ENCODE data around the gene POTEG. TPM values are rescaled to one million over a fixed set of nuclear protein-coding genes. Genes with fewer than 3 reads are reported as not detected.
A peak's percentile ranks its signal among the peaks of the same experiment; 100 is the strongest.
"Not testable (repeated sequence)": the region's sequence is repeated elsewhere in the genome, so short reads cannot be mapped to it uniquely, and the experiment has no call there.

The POTEG gene
- total RNA-seq, 5 donors from 2014 or later (not counting 1 experiment from before 2014, with no cell fraction given), result not detected

GRCh38 chr14:19394727-19395126, 39.4 kb downstream of the POTEG start:
- H3K4me3 ChIP-seq (ENCODE audit: control insufficient read depth in 1 of 2, extremely low read depth in 1 of 2, low read length in 1 of 2); H3K4me3 Mint-ChIP-seq; POLR2A ChIA-PET; H3K36me3 Mint-ChIP-seq; H3K9me3 Mint-ChIP-seq; H3K27ac ChIP-seq (ENCODE audit: low read length); H3K9me3 ChIP-seq; DNase-seq; H3K36me3 ChIP-seq (ENCODE audit: control insufficient read depth in 2 of 2, extremely low read depth in 1 of 2, insufficient read depth in 1 of 2, low read length in 1 of 2); H3K27me3 ChIP-seq (replicated peaks in 1 of 2; ENCODE audit: control insufficient read depth in 2 of 2, extremely low read depth in 1 of 2, insufficient read depth in 2 of 2, low read length in 1 of 2); H3K4me1 Mint-ChIP-seq; H3K4me1 ChIP-seq (ENCODE audit: control insufficient read depth in 1 of 2, extremely low read depth in 1 of 2, insufficient read depth in 2 of 2, low read length in 2 of 2); CTCF ChIA-PET; H3K27ac Mint-ChIP-seq; H3K27me3 Mint-ChIP-seq: not testable (repeated sequence)
- no CpG with 5 or more reads among the region's 12 CpGs for WGBS (ENCODE audit: insufficient coverage)
- peak in 2 of 4 experiments; percentile 45 to 58 for ATAC-seq (replicated peaks in 1 of 4)

DNA sequence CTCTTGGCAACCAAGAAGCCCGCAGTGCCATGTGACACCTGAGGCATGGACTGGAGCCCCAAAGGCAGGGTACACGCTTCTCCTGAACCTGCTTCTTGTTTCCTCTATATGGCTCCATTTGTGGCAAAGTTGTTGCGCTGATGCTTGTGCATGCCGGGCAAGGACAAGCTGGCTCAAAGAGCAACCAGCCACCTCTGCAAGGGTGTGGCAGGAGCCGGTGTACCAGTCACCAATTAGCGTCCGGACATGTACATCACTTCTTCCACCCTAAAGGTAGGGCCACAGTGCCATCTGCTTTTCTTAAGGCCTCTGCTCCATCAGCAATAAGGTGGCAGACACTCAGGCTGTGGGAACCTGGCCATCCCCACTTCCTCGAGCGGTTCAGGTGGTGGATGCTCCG, 43.9 kb downstream of the POTEG start:
- H3K4me1 ChIP-seq (ENCODE audit: control insufficient read depth in 1 of 2, extremely low read depth in 1 of 2, insufficient read depth in 2 of 2, low read length in 2 of 2); H3K4me3 ChIP-seq (ENCODE audit: control insufficient read depth in 1 of 2, extremely low read depth in 1 of 2, low read length in 1 of 2); H3K36me3 Mint-ChIP-seq; POLR2A ChIA-PET; H3K27ac Mint-ChIP-seq; H3K9me3 ChIP-seq; H3K27ac ChIP-seq (ENCODE audit: low read length); H3K9me3 Mint-ChIP-seq; H3K4me1 Mint-ChIP-seq; CTCF ChIA-PET; H3K4me3 Mint-ChIP-seq; H3K27me3 Mint-ChIP-seq; ATAC-seq (replicated peaks in 1 of 4); H3K27me3 ChIP-seq (replicated peaks in 1 of 2; ENCODE audit: control insufficient read depth in 2 of 2, extremely low read depth in 1 of 2, insufficient read depth in 2 of 2, low read length in 1 of 2); H3K36me3 ChIP-seq (ENCODE audit: control insufficient read depth in 2 of 2, extremely low read depth in 1 of 2, insufficient read depth in 1 of 2, low read length in 1 of 2): not testable (repeated sequence)
- peak in 1 of 35 experiments; percentile 2 for DNase-seq
- WGBS (ENCODE audit: insufficient coverage), result 76% methylated on average over 5 of the region's 10 CpGs

- H3K9me3 Mint-ChIP-seq; ATAC-seq (replicated peaks in 1 of 4); H3K4me3 ChIP-seq (ENCODE audit: control insufficient read depth in 1 of 2, extremely low read depth in 1 of 2, low read length in 1 of 2); CTCF ChIA-PET; POLR2A ChIA-PET; H3K27me3 Mint-ChIP-seq; H3K36me3 Mint-ChIP-seq; H3K4me1 ChIP-seq (ENCODE audit: control insufficient read depth in 1 of 2, extremely low read depth in 1 of 2, insufficient read depth in 2 of 2, low read length in 2 of 2); DNase-seq; H3K4me3 Mint-ChIP-seq; H3K27ac ChIP-seq (ENCODE audit: low read length); H3K9me3 ChIP-seq; H3K27ac Mint-ChIP-seq; H3K36me3 ChIP-seq (ENCODE audit: control insufficient read depth in 2 of 2, extremely low read depth in 1 of 2, insufficient read depth in 1 of 2, low read length in 1 of 2); H3K27me3 ChIP-seq (replicated peaks in 1 of 2; ENCODE audit: control insufficient read depth in 2 of 2, extremely low read depth in 1 of 2, insufficient read depth in 2 of 2, low read length in 1 of 2); H3K4me1 Mint-ChIP-seq: not testable (repeated sequence)
- WGBS (ENCODE audit: insufficient coverage), result 62% methylated on average over 3 of the region's 4 CpGs
Observed at GRCh38 chr14:19388741-19389140, 45.4 kb downstream of the POTEG start.

GRCh38 chr14:19386996-19387395, 47.1 kb downstream of the POTEG start:
- H3K27ac Mint-ChIP-seq; H3K27me3 ChIP-seq (replicated peaks in 1 of 2; ENCODE audit: control insufficient read depth in 2 of 2, extremely low read depth in 1 of 2, insufficient read depth in 2 of 2, low read length in 1 of 2); H3K27ac ChIP-seq (ENCODE audit: low read length); H3K4me3 Mint-ChIP-seq; ATAC-seq (replicated peaks in 1 of 4); H3K9me3 Mint-ChIP-seq; H3K9me3 ChIP-seq; H3K4me1 Mint-ChIP-seq; H3K27me3 Mint-ChIP-seq; H3K4me3 ChIP-seq (ENCODE audit: control insufficient read depth in 1 of 2, extremely low read depth in 1 of 2, low read length in 1 of 2); H3K36me3 ChIP-seq (ENCODE audit: control insufficient read depth in 2 of 2, extremely low read depth in 1 of 2, insufficient read depth in 1 of 2, low read length in 1 of 2); H3K36me3 Mint-ChIP-seq; H3K4me1 ChIP-seq (ENCODE audit: control insufficient read depth in 1 of 2, extremely low read depth in 1 of 2, insufficient read depth in 2 of 2, low read length in 2 of 2); CTCF ChIA-PET; POLR2A ChIA-PET; DNase-seq: not testable (repeated sequence)
- 79% methylated on average over 7 of the region's 9 CpGs for WGBS (ENCODE audit: insufficient coverage)

GRCh38 chr14:19386309-19386708, 47.8 kb downstream of the POTEG start:
- H3K36me3 Mint-ChIP-seq; CTCF ChIA-PET; POLR2A ChIA-PET; H3K27ac Mint-ChIP-seq; DNase-seq; ATAC-seq (replicated peaks in 1 of 4); H3K4me3 Mint-ChIP-seq; H3K4me3 ChIP-seq (ENCODE audit: control insufficient read depth in 1 of 2, extremely low read depth in 1 of 2, low read length in 1 of 2); H3K4me1 Mint-ChIP-seq; H3K27me3 Mint-ChIP-seq; H3K9me3 Mint-ChIP-seq; H3K4me1 ChIP-seq (ENCODE audit: control insufficient read depth in 1 of 2, extremely low read depth in 1 of 2, insufficient read depth in 2 of 2, low read length in 2 of 2); H3K27ac ChIP-seq (ENCODE audit: low read length); H3K27me3 ChIP-seq (replicated peaks in 1 of 2; ENCODE audit: control insufficient read depth in 2 of 2, extremely low read depth in 1 of 2, insufficient read depth in 2 of 2, low read length in 1 of 2); H3K36me3 ChIP-seq (ENCODE audit: control insufficient read depth in 2 of 2, extremely low read depth in 1 of 2, insufficient read depth in 1 of 2, low read length in 1 of 2); H3K9me3 ChIP-seq: not testable (repeated sequence)
- no CpG with 5 or more reads among the region's 7 CpGs for WGBS (ENCODE audit: insufficient coverage)

DNA sequence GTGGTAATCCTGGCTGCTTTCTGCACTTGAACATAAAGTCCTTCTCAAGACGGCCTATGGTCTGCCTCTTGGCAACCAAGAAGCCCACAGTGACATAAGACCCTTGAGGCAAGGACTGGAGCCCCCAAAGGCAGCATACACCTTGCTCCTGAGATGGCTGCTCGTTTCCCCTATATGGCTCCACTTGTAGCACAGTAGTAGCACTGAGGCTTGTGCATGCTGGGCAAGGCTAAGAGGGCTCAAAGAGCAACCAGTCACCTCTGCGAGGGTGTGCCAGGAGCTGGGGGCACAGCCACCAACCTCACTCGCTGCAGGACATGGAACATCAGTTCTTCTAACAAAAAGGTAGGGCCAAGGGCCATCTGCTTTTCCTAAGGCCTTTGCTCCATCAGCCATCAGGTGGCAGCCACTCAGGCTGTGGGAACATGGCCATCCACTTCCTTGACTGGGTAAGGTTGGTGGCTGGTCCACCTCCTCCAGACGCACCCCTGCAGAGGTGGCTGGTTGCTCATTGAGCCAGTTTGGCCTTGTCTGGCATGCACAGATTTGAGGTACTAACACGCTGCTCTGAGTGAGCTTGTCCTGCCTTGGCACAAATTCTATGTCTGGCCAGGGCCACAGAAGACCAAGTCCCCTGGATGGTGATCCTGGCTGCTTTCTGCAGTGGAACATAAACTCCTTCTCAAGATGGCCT, 49.9 kb downstream of the POTEG start:
- ATAC-seq (replicated peaks in 1 of 4), result peak in 2 of 4 experiments; percentile 20 to 51
- H3K27ac ChIP-seq (ENCODE audit: low read length); DNase-seq; H3K36me3 ChIP-seq (ENCODE audit: control insufficient read depth in 2 of 2, extremely low read depth in 1 of 2, insufficient read depth in 1 of 2, low read length in 1 of 2); H3K36me3 Mint-ChIP-seq; H3K27ac Mint-ChIP-seq; H3K4me3 ChIP-seq (ENCODE audit: control insufficient read depth in 1 of 2, extremely low read depth in 1 of 2, low read length in 1 of 2); H3K9me3 ChIP-seq; H3K27me3 ChIP-seq (replicated peaks in 1 of 2; ENCODE audit: control insufficient read depth in 2 of 2, extremely low read depth in 1 of 2, insufficient read depth in 2 of 2, low read length in 1 of 2); H3K4me3 Mint-ChIP-seq; POLR2A ChIA-PET; H3K27me3 Mint-ChIP-seq; CTCF ChIA-PET; H3K4me1 ChIP-seq (ENCODE audit: control insufficient read depth in 1 of 2, extremely low read depth in 1 of 2, insufficient read depth in 2 of 2, low read length in 2 of 2); H3K9me3 Mint-ChIP-seq; H3K4me1 Mint-ChIP-seq: not testable (repeated sequence)
- WGBS (ENCODE audit: insufficient coverage), result no CpG with 5 or more reads among the region's 6 CpGs

- CTCF ChIA-PET; H3K27me3 Mint-ChIP-seq; H3K27ac ChIP-seq (ENCODE audit: low read length); H3K36me3 ChIP-seq (ENCODE audit: control insufficient read depth in 2 of 2, extremely low read depth in 1 of 2, insufficient read depth in 1 of 2, low read length in 1 of 2); H3K4me1 Mint-ChIP-seq; DNase-seq; H3K27me3 ChIP-seq (replicated peaks in 1 of 2; ENCODE audit: control insufficient read depth in 2 of 2, extremely low read depth in 1 of 2, insufficient read depth in 2 of 2, low read length in 1 of 2); H3K4me1 ChIP-seq (ENCODE audit: control insufficient read depth in 1 of 2, extremely low read depth in 1 of 2, insufficient read depth in 2 of 2, low read length in 2 of 2); H3K9me3 ChIP-seq; H3K27ac Mint-ChIP-seq; H3K9me3 Mint-ChIP-seq; POLR2A ChIA-PET; H3K4me3 ChIP-seq (ENCODE audit: control insufficient read depth in 1 of 2, extremely low read depth in 1 of 2, low read length in 1 of 2); H3K4me3 Mint-ChIP-seq; H3K36me3 Mint-ChIP-seq: not testable (repeated sequence)
- no CpG with 5 or more reads among the region's 6 CpGs for WGBS (ENCODE audit: insufficient coverage)
- ATAC-seq (replicated peaks in 1 of 4), result peak in 1 of 4 experiments; percentile 33
Observed at GRCh38 chr14:19383008-19383584, 51.0 kb downstream of the POTEG start.
